Neural progenitor cell (in vitro differentiated cells): Measurements from ENCODE around the gene CES3.

Experiments used
- CTCF ChIP-seq: fragments of 200-600 bp; sonication (generic); IDR thresholded peaks from 2 replicates; pipeline ENCODE4 v1.5.1; 2017; ENCODE audit warnings: antibody characterized with exemption, mild to moderate bottlenecking
- EZH2 ChIP-seq: fragments of 200-600 bp; sonication (generic); IDR thresholded peaks from 2 replicates; pipeline ENCODE4 v1.6.1; 2017; ENCODE audit warnings: antibody characterized with exemption, mild to moderate bottlenecking, moderate library complexity
- EZH2phosphoT487 ChIP-seq: fragments of 200-600 bp; sonication (generic); IDR thresholded peaks from 2 replicates; pipeline ENCODE4 v1.6.1; 2017; ENCODE audit warnings: antibody characterized with exemption

GRCh38 chr16:66921729-66922450 is 39.2 kb upstream of the CES3 start:
- TF ChIP-seq EZH2 (no peak), CTCF (no peak), EZH2phosphoT487 (no peak)
